Measurements from ENCODE around the gene WHRN.

DNA sequence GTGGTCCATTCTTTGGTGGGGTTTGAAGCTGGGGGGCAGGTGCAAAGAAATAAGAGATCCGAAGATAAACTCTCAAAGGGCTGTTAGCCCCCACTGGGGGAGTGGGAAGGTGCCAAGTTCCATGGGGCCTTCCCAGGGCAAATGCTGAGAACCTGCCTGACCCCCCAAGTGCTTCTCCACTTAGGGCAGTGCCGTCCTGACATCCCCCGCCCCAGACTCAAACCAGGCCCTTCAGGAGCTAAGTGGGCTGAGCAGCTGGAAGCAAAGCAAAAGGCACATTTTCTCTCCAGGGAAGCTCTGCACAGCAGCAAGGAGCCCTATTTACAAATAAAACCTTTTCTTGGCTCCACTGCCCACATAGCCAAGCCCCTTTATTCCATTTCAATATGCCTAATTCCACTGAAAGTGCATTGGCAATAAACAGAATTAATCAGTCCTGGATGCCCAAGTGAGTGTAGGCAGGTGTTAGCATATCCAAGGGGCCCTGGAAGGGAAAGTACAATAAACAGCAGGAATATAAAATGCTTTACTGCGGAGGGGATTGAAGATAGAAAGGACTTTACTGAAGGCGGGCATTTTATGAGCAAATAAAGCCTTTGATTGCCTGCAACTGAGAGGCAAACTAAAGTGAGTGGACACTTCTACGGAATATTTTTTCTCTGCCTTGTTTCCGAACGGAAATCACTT, 44.6 kb downstream of the WHRN start:
- no peak for TF ChIP-seq POLR2A (IDR thresholded peaks at IDR 0.05)
- TF ChIP-seq, protein P1, sequence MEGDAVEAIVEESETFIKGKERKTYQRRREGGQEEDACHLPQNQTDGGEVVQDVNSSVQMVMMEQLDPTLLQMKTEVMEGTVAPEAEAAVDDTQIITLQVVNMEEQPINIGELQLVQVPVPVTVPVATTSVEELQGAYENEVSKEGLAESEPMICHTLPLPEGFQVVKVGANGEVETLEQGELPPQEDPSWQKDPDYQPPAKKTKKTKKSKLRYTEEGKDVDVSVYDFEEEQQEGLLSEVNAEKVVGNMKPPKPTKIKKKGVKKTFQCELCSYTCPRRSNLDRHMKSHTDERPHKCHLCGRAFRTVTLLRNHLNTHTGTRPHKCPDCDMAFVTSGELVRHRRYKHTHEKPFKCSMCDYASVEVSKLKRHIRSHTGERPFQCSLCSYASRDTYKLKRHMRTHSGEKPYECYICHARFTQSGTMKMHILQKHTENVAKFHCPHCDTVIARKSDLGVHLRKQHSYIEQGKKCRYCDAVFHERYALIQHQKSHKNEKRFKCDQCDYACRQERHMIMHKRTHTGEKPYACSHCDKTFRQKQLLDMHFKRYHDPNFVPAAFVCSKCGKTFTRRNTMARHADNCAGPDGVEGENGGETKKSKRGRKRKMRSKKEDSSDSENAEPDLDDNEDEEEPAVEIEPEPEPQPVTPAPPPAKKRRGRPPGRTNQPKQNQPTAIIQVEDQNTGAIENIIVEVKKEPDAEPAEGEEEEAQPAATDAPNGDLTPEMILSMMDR (IDR thresholded peaks at IDR 0.05), result no peak
